ENCODE measurements around the gene LRRC37A3.

DNA sequence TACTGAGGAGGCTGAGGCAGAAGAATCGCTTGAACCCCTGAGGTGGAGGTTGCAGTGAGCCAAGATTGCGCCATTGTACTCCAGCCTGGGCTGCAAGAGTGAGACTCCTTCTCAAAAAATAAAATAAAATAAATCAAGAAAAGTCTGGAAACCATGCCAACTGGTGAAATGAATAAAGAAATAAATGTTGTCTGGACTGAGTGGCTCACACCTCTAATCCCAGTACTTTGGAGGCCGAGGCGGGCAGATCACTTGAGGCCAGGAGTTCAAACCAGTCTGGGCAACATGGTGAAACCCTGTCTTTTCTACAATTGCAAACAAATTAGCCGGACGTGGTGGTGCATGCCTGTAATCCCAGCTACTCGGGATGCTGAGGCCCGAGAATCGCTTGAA, 744 bp upstream of the LRRC37A3 start:
- no peak for TF ChIP-seq ZNF274 (IDR thresholded peaks at IDR 0.05; ENCODE audit: low read depth, low read length)
- TF ChIP-seq YY1 (IDR thresholded peaks at IDR 0.05; ENCODE audit: insufficient read depth, insufficient read length): no peak
